ENCODE measurements around the gene KCNIP3. TPM values are rescaled to one million over a fixed set of nuclear protein-coding genes. Genes with fewer than 3 reads are reported as not detected.

KCNIP3 gene
- total and polyA plus RNA-seq, 4 donors = 1.8 to 2.7 (median 2.1) TPM

DNA sequence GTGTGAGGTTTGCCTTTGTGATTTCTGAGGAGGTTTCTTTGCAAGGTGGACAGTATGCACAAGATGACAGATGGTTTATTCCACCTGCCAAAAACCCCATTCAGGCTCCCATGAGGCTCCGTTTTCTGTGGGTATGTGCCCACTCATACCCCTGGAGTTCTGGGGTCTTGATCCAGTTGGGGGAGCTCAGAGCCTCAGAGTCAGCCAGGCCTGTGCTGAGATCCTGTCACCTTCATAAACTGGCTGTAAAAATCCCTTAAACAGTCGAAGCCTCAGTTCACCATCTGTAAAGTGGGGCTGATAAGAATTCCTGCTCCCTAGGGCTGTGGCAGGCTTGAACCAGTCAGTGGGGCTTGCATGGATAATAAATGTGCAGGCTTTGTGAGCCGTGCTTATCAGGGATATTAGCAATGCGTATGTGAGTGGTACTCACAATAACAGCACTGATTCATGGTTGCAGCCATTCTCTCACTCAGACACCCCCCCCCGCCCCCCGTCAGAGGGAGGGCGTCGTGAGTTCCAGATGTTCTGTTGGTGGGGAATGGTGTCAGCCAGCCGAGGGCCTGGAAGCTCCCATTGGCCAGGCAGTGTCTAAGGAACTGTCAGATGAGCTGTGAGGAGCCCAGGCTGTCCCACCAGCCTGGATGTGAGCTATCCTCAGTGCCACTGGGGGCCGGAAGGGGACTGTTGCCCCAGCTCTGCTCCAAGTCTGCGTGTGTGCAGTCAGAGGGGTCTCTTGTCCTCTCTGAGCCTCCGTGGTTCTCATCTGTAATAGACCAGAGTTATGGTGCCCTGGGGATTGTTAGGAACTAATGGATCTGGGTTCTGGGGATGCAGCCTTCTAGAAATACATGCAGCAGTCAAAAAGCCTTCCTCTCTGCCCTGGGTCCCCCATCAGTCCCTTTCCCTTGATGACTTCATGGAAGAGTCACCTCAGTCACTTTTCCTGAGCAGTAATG lies 51.7 kb downstream of the KCNIP3 start:
- Histone ChIP-seq H3K4me1 (ENCODE audit: control insufficient read depth in 5 of 5, insufficient read depth in 5 of 5, low read length in 5 of 5) (peaks cover 0 to 9% (median 0%) of the 10 kb centered on the region in 5 donors), H3K36me3 (ENCODE audit: control insufficient read depth in 4 of 4, insufficient read depth in 4 of 4, low read length in 4 of 4) (no peaks in the 10 kb centered on the region), H3K4me3 (no peak overlapping the region), H3K9ac (ENCODE audit: insufficient read depth in 1 of 2, low read length in 2 of 2) (no peak overlapping the region), H3K27me3 (ENCODE audit: control insufficient read depth in 3 of 3, insufficient read depth in 3 of 3, low read length in 2 of 3) (peaks cover 0 to 16% (median 2%) of the 10 kb centered on the region in 3 donors), H3K9me3 (ENCODE audit: control insufficient read depth in 4 of 4, insufficient read depth in 3 of 4, low read length in 3 of 4) (no peaks in the 10 kb centered on the region), H3K27ac (ENCODE audit: low read depth in 1 of 2, low read length in 1 of 2) (no peak overlapping the region)
- WGBS, 2 donors = 53 to 66% methylated on average over 12 of the region's 12 CpGs
- TF ChIP-seq, protein P1, sequence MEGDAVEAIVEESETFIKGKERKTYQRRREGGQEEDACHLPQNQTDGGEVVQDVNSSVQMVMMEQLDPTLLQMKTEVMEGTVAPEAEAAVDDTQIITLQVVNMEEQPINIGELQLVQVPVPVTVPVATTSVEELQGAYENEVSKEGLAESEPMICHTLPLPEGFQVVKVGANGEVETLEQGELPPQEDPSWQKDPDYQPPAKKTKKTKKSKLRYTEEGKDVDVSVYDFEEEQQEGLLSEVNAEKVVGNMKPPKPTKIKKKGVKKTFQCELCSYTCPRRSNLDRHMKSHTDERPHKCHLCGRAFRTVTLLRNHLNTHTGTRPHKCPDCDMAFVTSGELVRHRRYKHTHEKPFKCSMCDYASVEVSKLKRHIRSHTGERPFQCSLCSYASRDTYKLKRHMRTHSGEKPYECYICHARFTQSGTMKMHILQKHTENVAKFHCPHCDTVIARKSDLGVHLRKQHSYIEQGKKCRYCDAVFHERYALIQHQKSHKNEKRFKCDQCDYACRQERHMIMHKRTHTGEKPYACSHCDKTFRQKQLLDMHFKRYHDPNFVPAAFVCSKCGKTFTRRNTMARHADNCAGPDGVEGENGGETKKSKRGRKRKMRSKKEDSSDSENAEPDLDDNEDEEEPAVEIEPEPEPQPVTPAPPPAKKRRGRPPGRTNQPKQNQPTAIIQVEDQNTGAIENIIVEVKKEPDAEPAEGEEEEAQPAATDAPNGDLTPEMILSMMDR (IDR thresholded peaks at IDR 0.05; ENCODE audit: control extremely low read depth, extremely low read depth) = no peak
- peak; percentile 48 to 53 (median 49) for DNase-seq
- ATAC-seq (ENCODE audit: insufficient read depth, low FRiP score) = no peak

GRCh38 chr2:95349568-95350322 lies 52.6 kb downstream of the KCNIP3 start:
- Histone ChIP-seq H3K4me3 (no peak overlapping the region), H3K36me3 (ENCODE audit: control insufficient read depth in 4 of 4, insufficient read depth in 4 of 4, low read length in 4 of 4) (no peaks in the 10 kb centered on the region), H3K9me3 (ENCODE audit: control insufficient read depth in 4 of 4, insufficient read depth in 3 of 4, low read length in 3 of 4) (no peaks in the 10 kb centered on the region), H3K9ac (ENCODE audit: insufficient read depth in 1 of 2, low read length in 2 of 2) (no peak overlapping the region), H3K27ac (ENCODE audit: low read depth in 1 of 2, low read length in 1 of 2) (no peak overlapping the region), H3K4me1 (ENCODE audit: control insufficient read depth in 5 of 5, insufficient read depth in 5 of 5, low read length in 5 of 5) (peaks cover 0 to 9% (median 0%) of the 10 kb centered on the region in 5 donors), H3K27me3 (ENCODE audit: control insufficient read depth in 3 of 3, insufficient read depth in 3 of 3, low read length in 2 of 3) (peaks cover 0 to 9% (median 0%) of the 10 kb centered on the region in 3 donors)
- ATAC-seq (ENCODE audit: insufficient read depth, low FRiP score) (no peak), DNase-seq (peak in 1 of 3 donors; percentile 12)
- WGBS, 2 donors = 78 to 85% methylated on average over 12 of the region's 12 CpGs
- TF ChIP-seq, protein P1 (IDR thresholded peaks at IDR 0.05; ENCODE audit: control extremely low read depth, extremely low read depth) = no peak

DNA sequence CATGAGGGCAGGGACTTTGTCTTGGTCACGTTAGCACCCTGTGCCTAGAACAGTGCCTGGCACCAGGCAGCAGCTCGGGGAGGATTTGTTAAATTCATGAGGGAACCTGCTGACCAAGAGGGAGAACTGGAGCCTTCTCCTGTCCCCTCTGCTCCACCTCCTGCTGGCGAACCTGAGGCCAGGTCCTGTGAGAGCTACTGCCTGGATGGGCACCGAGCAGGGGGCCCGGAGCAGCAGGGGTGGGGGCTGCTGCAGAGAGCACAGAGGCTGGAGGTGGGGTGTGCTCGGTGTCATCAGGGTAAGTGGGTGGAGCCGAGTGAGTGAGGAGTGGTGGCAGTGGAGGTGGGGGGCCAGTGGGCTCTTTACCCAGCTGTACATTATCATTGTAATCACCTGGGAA lies 53.2 kb downstream of the KCNIP3 start:
- no peaks in the 10 kb centered on the region for H3K9me3 ChIP-seq (ENCODE audit: control insufficient read depth in 4 of 4, insufficient read depth in 3 of 4, low read length in 3 of 4)
- H3K36me3 ChIP-seq (ENCODE audit: control insufficient read depth in 4 of 4, insufficient read depth in 4 of 4, low read length in 4 of 4) = no peaks in the 10 kb centered on the region
- peak in 1 of 3 donors; percentile 8 for DNase-seq
- TF ChIP-seq, protein P1 (IDR thresholded peaks at IDR 0.05; ENCODE audit: control extremely low read depth, extremely low read depth) = no peak
- peaks cover 0 to 6% (median 0%) of the 10 kb centered on the region in 3 donors for H3K27me3 ChIP-seq (ENCODE audit: control insufficient read depth in 3 of 3, insufficient read depth in 3 of 3, low read length in 2 of 3)
- ATAC-seq (ENCODE audit: insufficient read depth, low FRiP score) = no peak
- no peak overlapping the region for H3K9ac ChIP-seq (ENCODE audit: insufficient read depth in 1 of 2, low read length in 2 of 2)
- peaks cover 0 to 6% (median 0%) of the 10 kb centered on the region in 5 donors for H3K4me1 ChIP-seq (ENCODE audit: control insufficient read depth in 5 of 5, insufficient read depth in 5 of 5, low read length in 5 of 5)
- no peak overlapping the region for H3K4me3 ChIP-seq
- whole genome bisulfite sequencing, 2 donors = 67 to 74% methylated on average over 7 of the region's 7 CpGs
- no peak overlapping the region for H3K27ac ChIP-seq (ENCODE audit: low read depth in 1 of 2, low read length in 1 of 2)
